Epithelial cell of prostate (primary cell): Measurements from ENCODE around the gene LRPPRC.

Source experiments
- DNase-seq: peaks from one replicate; pipeline ENCODE4 v3.0.0-alpha.2; 2011; ENCODE audit warnings: low read depth, low spot score
- H3K27ac ChIP-seq: fragments of 450-650 bp; 2 replicates; pipeline ENCODE4 v1.5.1; 2017; ENCODE audit warnings: mild to moderate bottlenecking

Gene LRPPRC

GRCh38 chr2:43877782-43878464 lies 117.9 kb downstream of the LRPPRC start:
- DNase-seq: no peak
- H3K27ac ChIP-seq: no peak overlapping the region

GRCh38 chr2:43874776-43875451 lies 120.9 kb downstream of the LRPPRC start:
- H3K27ac ChIP-seq: no peak overlapping the region
- no peak for DNase-seq

- H3K27ac ChIP-seq: no peak overlapping the region
- no peak for DNase-seq
Measured at GRCh38 chr2:43872151-43872550, 123.6 kb downstream of the LRPPRC start.

GRCh38 chr2:43855292-43855691 lies 140.5 kb downstream of the LRPPRC start:
- H3K27ac ChIP-seq: no peak overlapping the region
- no peak for DNase-seq

- DNase-seq: no peak
- no peak overlapping the region for H3K27ac ChIP-seq
Measured at GRCh38 chr2:43854671-43855070, 141.1 kb downstream of the LRPPRC start.

GRCh38 chr2:43853141-43854081 lies 142.4 kb downstream of the LRPPRC start:
- DNase-seq: no peak
- H3K27ac ChIP-seq: no peak overlapping the region

GRCh38 chr2:43852196-43852730 lies 143.5 kb downstream of the LRPPRC start:
- H3K27ac ChIP-seq: no peak overlapping the region
- DNase-seq: no peak

GRCh38 chr2:43851011-43851980 lies 144.5 kb downstream of the LRPPRC start:
- DNase-seq: no peak
- H3K27ac ChIP-seq: no peak overlapping the region

GRCh38 chr2:43848214-43848613 lies 147.6 kb downstream of the LRPPRC start:
- peak; percentile 64 for DNase-seq
- peak overlapping the region; percentile 10 for H3K27ac ChIP-seq

- no peak for DNase-seq
- H3K27ac ChIP-seq: no peak overlapping the region
Measured at GRCh38 chr2:43846140-43846793, 149.5 kb downstream of the LRPPRC start.

GRCh38 chr2:43845181-43845580 lies 150.6 kb downstream of the LRPPRC start:
- DNase-seq: no peak
- no peak overlapping the region for H3K27ac ChIP-seq

- no peak for DNase-seq
- no peak overlapping the region for H3K27ac ChIP-seq
Measured at GRCh38 chr2:43842866-43843226, 152.9 kb downstream of the LRPPRC start.

GRCh38 chr2:43841949-43842865 lies 153.6 kb downstream of the LRPPRC start:
- H3K27ac ChIP-seq: no peak overlapping the region
- no peak for DNase-seq

GRCh38 chr2:43840965-43841364 lies 154.8 kb downstream of the LRPPRC start:
- no peak overlapping the region for H3K27ac ChIP-seq
- no peak for DNase-seq

GRCh38 chr2:43839776-43840564 lies 155.8 kb downstream of the LRPPRC start:
- H3K27ac ChIP-seq: no peak overlapping the region
- no peak for DNase-seq

- DNase-seq: no peak
- H3K27ac ChIP-seq: no peak within 1 kb of the TSS
Measured at GRCh38 chr2:43838560-43839267, 157.1 kb downstream of the LRPPRC start, which contains the start of the genes ABCG5 and ABCG8. ABCG5 (minus strand) TSS chr2:43838839; CDS start chr2:43838679, 160 bp downstream. ABCG8 (plus strand) TSS chr2:43838971; CDS start chr2:43839054, 83 bp downstream.
